Natural killer cell (primary cell): ENCODE results near the gene DOCK9. TPM values are rescaled to one million over a fixed set of nuclear protein-coding genes. Genes with fewer than 3 reads are reported as not detected.

Source experiments
- ATAC-seq, 3 donors: fragments of 150-1000 bp in 2 of 3; fragments of 200-7000 bp in 1 of 3; cut with Tn5 transposase; 1 replicate in 1 of 3; 2 replicates in 2 of 3; pipeline ENCODE4 v1.10.0; 2021; ENCODE audit warnings: mild to moderate bottlenecking in 2 of 3, moderate library complexity in 2 of 3
- DNase-seq, 2 donors: peaks; one replicate each; pipeline versions ENCODE4 v3.0.0 to v3.0.0-alpha.2; 2013 to 2021; ENCODE audit warnings: mixed read lengths in 1 of 2
- H3K27ac ChIP-seq: one replicate; pipeline ENCODE4 v1.5.1; 2013; ENCODE audit warnings: mild to moderate bottlenecking, low read length
- H3K27me3 ChIP-seq: one replicate; pipeline ENCODE4 v1.6.1; 2013; ENCODE audit warnings: low read length; ENCODE audit not compliant: control insufficient read depth, insufficient read depth
- H3K36me3 ChIP-seq: one replicate; pipeline ENCODE4 v1.6.1; 2013; ENCODE audit warnings: low read length; ENCODE audit not compliant: control insufficient read depth, insufficient read depth
- H3K4me1 ChIP-seq: one replicate; pipeline ENCODE4 v1.6.1; 2013; ENCODE audit warnings: low read length; ENCODE audit not compliant: control insufficient read depth, insufficient read depth
- H3K4me3 ChIP-seq: one replicate; pipeline ENCODE4 v1.5.1; 2013; ENCODE audit warnings: low read length
- H3K9me3 ChIP-seq: one replicate; pipeline ENCODE4 v1.6.1; 2013; ENCODE audit warnings: low read length; ENCODE audit not compliant: control insufficient read depth, insufficient read depth
- H3K27ac Mint-ChIP-seq, 2 donors: one replicate each; pipeline ENCODE4 v1.8.0; 2022; ENCODE audit warnings: mild to moderate bottlenecking in 2 of 2, mixed read lengths in 2 of 2, moderate library complexity in 1 of 2
- H3K27me3 Mint-ChIP-seq, 2 donors: one replicate each; pipeline ENCODE4 v1.8.0; 2022; ENCODE audit warnings: low read depth in 2 of 2, mixed read lengths in 2 of 2
- H3K36me3 Mint-ChIP-seq: one replicate; pipeline ENCODE4 v1.8.0; 2022; ENCODE audit warnings: mixed read lengths
- H3K4me1 Mint-ChIP-seq, 2 donors: one replicate each; pipeline ENCODE4 v1.8.0; 2022; ENCODE audit warnings: mixed read lengths in 2 of 2
- H3K4me3 Mint-ChIP-seq: one replicate; pipeline ENCODE4 v1.8.0; 2022; ENCODE audit warnings: mild to moderate bottlenecking, moderate library complexity, mixed read lengths
- H3K9me3 Mint-ChIP-seq, 2 donors: one replicate each; pipeline ENCODE4 v1.8.0; 2022; ENCODE audit warnings: mixed read lengths in 2 of 2
- WGBS: methylation state at CpG from one replicate; pipeline ENCODE4 v1.1.7; 2013; ENCODE audit warnings: missing lambda C conversion rate; ENCODE audit not compliant: insufficient coverage; 5-methylcytosine and 5-hydroxymethylcytosine counted together
- intact Hi-C: fragments of 100-400 bp; cut with micrococcal nuclease; formaldehyde crosslinking; loops from one replicate; pipeline ENCODE4 v1.14.2; 2022
- total RNA-seq, 4 donors: library from RNA; stranded (reverse); fragments of 120-200 nt in 1 of 4; gene quantifications; one replicate each; pipeline versions ENCODE4 v1.2.3 to v1.2.4, GENCODE V29; 2013 to 2022
- TF ChIP-seq, protein P1 (sequence below): fragments of 200-600 bp; IDR thresholded peaks from one replicate; pipeline ENCODE4 v1.8.0; 2022; ENCODE audit warnings: antibody characterized with exemption

Gene DOCK9
- total RNA-seq, 3 donors from 2014 or later (not counting 1 experiment from before 2014, with no cell fraction given): 31.5 to 42.5 (median 40.9) TPM

DNA sequence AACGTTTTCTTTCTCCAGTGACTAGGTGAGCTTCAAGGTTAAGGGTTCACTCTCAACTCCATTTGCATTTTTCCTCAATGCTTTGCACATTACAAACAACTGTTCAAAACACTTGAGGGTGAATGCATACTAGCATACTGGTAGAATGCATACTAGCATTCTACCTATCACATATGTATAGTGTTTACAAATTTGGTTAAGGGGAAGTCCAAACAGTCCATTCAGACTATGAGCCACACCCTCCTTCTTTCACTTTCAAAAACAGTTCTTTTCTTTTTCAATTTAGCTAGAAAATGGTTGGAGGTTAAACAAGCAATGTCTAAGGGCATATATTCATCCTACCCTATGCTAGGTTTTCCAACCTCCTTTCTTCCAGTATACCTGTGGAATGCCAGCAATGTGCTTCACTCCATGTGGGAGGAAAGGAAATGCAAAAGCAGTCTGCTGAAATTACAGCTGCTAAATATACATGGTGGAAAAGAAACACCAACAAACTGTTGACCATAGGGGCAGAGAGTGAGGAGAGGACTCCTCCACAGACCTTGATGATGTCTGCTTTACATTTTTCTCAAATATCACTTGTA, 102.6 kb downstream of the DOCK9 start:
- Histone ChIP-seq H3K27ac (no peak overlapping the region), H3K9me3 (peaks cover 8% of the 10 kb centered on the region), H3K36me3 (peaks cover 37% of the 10 kb centered on the region), H3K4me3 (no peak overlapping the region), H3K27me3 (no peaks in the 10 kb centered on the region), H3K4me1 (no peaks in the 10 kb centered on the region)
- TF ChIP-seq, protein P1, sequence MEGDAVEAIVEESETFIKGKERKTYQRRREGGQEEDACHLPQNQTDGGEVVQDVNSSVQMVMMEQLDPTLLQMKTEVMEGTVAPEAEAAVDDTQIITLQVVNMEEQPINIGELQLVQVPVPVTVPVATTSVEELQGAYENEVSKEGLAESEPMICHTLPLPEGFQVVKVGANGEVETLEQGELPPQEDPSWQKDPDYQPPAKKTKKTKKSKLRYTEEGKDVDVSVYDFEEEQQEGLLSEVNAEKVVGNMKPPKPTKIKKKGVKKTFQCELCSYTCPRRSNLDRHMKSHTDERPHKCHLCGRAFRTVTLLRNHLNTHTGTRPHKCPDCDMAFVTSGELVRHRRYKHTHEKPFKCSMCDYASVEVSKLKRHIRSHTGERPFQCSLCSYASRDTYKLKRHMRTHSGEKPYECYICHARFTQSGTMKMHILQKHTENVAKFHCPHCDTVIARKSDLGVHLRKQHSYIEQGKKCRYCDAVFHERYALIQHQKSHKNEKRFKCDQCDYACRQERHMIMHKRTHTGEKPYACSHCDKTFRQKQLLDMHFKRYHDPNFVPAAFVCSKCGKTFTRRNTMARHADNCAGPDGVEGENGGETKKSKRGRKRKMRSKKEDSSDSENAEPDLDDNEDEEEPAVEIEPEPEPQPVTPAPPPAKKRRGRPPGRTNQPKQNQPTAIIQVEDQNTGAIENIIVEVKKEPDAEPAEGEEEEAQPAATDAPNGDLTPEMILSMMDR: no peak
- Mint-ChIP-seq H3K9me3 (peaks cover 0 to 2% of the 10 kb centered on the region in 2 donors), H3K27ac (no peak overlapping the region), H3K27me3 (no peaks in the 10 kb centered on the region), H3K36me3 (peaks cover 21% of the 10 kb centered on the region), H3K4me3 (no peak overlapping the region), H3K4me1 (peaks cover 0 to 7% of the 10 kb centered on the region in 2 donors)
- 85% methylated on average over 1 of the region's 1 CpG for WGBS
- intact Hi-C loops: no loop called here
- ATAC-seq (peak in 1 of 3 donors; percentile 58), DNase-seq (no peak)

DNA sequence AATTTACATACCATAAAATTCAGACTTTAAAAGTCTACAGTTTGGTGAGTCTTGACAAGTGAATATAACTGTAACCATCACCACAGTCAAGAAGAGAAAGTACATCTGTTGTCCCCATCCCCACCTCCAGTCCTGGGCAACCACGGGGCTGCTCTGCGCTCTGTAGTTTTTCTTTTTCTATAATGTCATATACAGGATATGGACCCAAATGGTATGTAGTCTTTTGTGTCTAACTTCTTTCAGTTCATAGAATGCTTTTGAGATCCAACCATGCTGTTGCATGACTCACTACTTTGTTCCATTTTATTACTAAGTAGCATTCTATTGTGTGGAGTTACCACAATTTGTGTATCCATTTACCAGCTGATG, 103.9 kb downstream of the DOCK9 start:
- no peak for ATAC-seq
- no CpG with 5 or more reads among the region's 2 CpGs for WGBS
- no peak overlapping the region for H3K4me3 ChIP-seq
- H3K4me1 ChIP-seq: no peaks in the 10 kb centered on the region
- H3K27ac ChIP-seq: no peak overlapping the region
- H3K36me3 ChIP-seq: peaks cover 25% of the 10 kb centered on the region
- TF ChIP-seq, protein P1: no peak
- intact Hi-C loops: no loop called here
- Mint-ChIP-seq H3K27me3 (no peaks in the 10 kb centered on the region), H3K4me3 (no peak overlapping the region), H3K4me1 (peaks cover 0 to 7% of the 10 kb centered on the region in 2 donors), H3K9me3 (peaks cover 0 to 2% of the 10 kb centered on the region in 2 donors), H3K27ac (no peak overlapping the region), H3K36me3 (peaks cover 20% of the 10 kb centered on the region)
- peaks cover 8% of the 10 kb centered on the region for H3K9me3 ChIP-seq
- no peak for DNase-seq
- no peaks in the 10 kb centered on the region for H3K27me3 ChIP-seq

DNA sequence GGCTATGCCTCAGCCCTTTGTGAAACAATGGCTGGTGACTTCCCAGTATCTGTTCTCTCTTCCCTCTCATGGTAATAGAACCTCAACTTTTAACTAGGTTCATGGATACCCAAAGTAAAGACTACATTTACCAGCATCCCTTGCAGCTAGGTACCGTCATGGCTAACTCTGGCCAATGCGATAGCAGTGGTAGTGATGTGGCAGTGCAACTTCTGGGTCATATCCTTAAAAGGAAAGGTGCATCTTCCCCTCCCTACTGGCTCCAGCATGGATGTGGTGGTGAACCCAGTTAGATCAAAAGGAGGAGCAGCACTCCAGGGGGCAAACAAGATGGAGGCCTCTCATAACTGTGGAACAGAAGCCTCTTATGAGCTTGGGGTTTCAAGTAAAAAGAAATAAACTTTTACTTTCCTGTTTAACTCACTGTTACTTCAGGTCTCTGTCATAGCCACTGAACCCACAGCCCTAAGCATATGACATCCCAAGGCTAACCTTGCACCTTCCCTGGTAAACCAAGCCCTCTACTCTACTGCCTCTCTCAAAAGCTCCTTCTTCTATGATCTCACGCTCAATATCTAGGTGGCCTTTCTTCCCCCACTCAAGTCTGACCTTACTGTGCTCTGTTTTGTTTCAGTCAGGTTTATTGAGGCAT, 104.4 kb downstream of the DOCK9 start:
- Mint-ChIP-seq H3K36me3 (peaks cover 20% of the 10 kb centered on the region), H3K4me1 (peaks cover 0 to 7% of the 10 kb centered on the region in 2 donors), H3K27ac (no peak overlapping the region), H3K27me3 (no peaks in the 10 kb centered on the region), H3K4me3 (no peak overlapping the region), H3K9me3 (peaks cover 0 to 2% of the 10 kb centered on the region in 2 donors)
- H3K27me3 ChIP-seq: no peaks in the 10 kb centered on the region
- peaks cover 8% of the 10 kb centered on the region for H3K9me3 ChIP-seq
- no peak for DNase-seq
- WGBS: 97% methylated on average over 3 of the region's 3 CpGs
- TF ChIP-seq, protein P1: no peak
- H3K4me1 ChIP-seq: no peaks in the 10 kb centered on the region
- H3K4me3 ChIP-seq: no peak overlapping the region
- no peak for ATAC-seq
- intact Hi-C loops: no loop called here
- no peak overlapping the region for H3K27ac ChIP-seq
- H3K36me3 ChIP-seq: peaks cover 21% of the 10 kb centered on the region
